HepG2 (cell line): ENCODE data around the gene EGFR. TPM values are rescaled to one million over a fixed set of nuclear protein-coding genes. Genes with fewer than 3 reads are reported as not detected.

ENCODE experiments used
- ATF7 ChIP-seq, 2 experiments: fragments of 450-650 bp in 1 of 2; sonication (generic) in 1 of 2; formaldehyde crosslinking in 1 of 2; IDR thresholded peaks; 2 replicates each; pipeline versions ENCODE4 v1.4.0 to v1.6.1; 2016 to 2020; ENCODE audit warnings: antibody characterized with exemption in 1 of 2, mild to moderate bottlenecking in 1 of 2, missing genetic modification reagents in 1 of 2
- FOXM1 ChIP-seq: sonication (generic); formaldehyde crosslinking; IDR thresholded peaks from 2 replicates; pipeline ENCODE4 v1.5.0; 2020; ENCODE audit warnings: missing genetic modification reagents
- GLMP ChIP-seq: sonication (generic); formaldehyde crosslinking; IDR thresholded peaks from 2 replicates; pipeline ENCODE4 v1.9.0; 2021; ENCODE audit warnings: missing genetic modification reagents, mild to moderate bottlenecking, borderline replicate concordance
- HES4 ChIP-seq: sonication (generic); formaldehyde crosslinking; IDR thresholded peaks from 2 replicates; pipeline ENCODE4 v1.9.0; 2021; ENCODE audit warnings: mild to moderate bottlenecking, missing genetic modification reagents, borderline replicate concordance
- HNRNPK ChIP-seq: fragments of 200-400 bp; formaldehyde crosslinking; IDR thresholded peaks from 2 replicates; pipeline ENCODE4 v1.6.1; 2018; ENCODE audit warnings: low read length, low read depth, moderate library complexity, mild to moderate bottlenecking; ENCODE audit not compliant: poor library complexity, severe bottlenecking
- ISX ChIP-seq: sonication (generic); formaldehyde crosslinking; conservative IDR thresholded peaks from 2 replicates; pipeline ENCODE4 v1.5.0; 2020; ENCODE audit warnings: missing genetic modification reagents
- SKIL ChIP-seq: sonication (generic); formaldehyde crosslinking; IDR thresholded peaks from 2 replicates; pipeline ENCODE4 v1.8.0; 2022; ENCODE audit warnings: missing genetic modification reagents, mild to moderate bottlenecking, moderate library complexity, borderline replicate concordance
- STAG1 ChIP-seq: sonication (generic); formaldehyde crosslinking; IDR thresholded peaks from 2 replicates; pipeline ENCODE4 v1.4.0; 2020; ENCODE audit warnings: missing genetic modification reagents
- TOE1 ChIP-seq: sonication (generic); formaldehyde crosslinking; IDR thresholded peaks from 2 replicates; pipeline ENCODE4 v1.4.0; 2020; ENCODE audit warnings: mild to moderate bottlenecking, missing genetic modification reagents
- ZBTB42 ChIP-seq: sonication (generic); formaldehyde crosslinking; IDR thresholded peaks from 2 replicates; pipeline ENCODE4 v1.5.0; 2020; ENCODE audit warnings: mild to moderate bottlenecking, missing genetic modification reagents
- ZNF124 ChIP-seq: sonication (generic); formaldehyde crosslinking; IDR thresholded peaks from 2 replicates; pipeline ENCODE4 v1.4.0; 2020; ENCODE audit warnings: missing genetic modification reagents
- ZNF263 ChIP-seq: sonication (generic); formaldehyde crosslinking; IDR thresholded peaks from 2 replicates; pipeline ENCODE4 v1.4.0; 2020; ENCODE audit warnings: missing genetic modification reagents
- ZNF33B ChIP-seq: sonication (generic); formaldehyde crosslinking; IDR thresholded peaks from 2 replicates; pipeline ENCODE4 v1.5.1; 2020; ENCODE audit warnings: mild to moderate bottlenecking, missing genetic modification reagents
- ZNF709 ChIP-seq: sonication (generic); formaldehyde crosslinking; IDR thresholded peaks from 2 replicates; pipeline ENCODE4 v1.5.0; 2020; ENCODE audit warnings: mild to moderate bottlenecking, missing genetic modification reagents
- ZNF713 ChIP-seq: sonication (generic); formaldehyde crosslinking; IDR thresholded peaks from 2 replicates; pipeline ENCODE4 v1.4.0; 2020; ENCODE audit warnings: mild to moderate bottlenecking, missing genetic modification reagents
- polyA plus RNA-seq, 8 experiments: library from polyadenylated mRNA; depleted of rRNA in 3 of 8; stranded (reverse) in 7 of 8; unstranded in 1 of 8; fragments of >200 nt; fragmentation: Illumina TruSeq in 4 of 8; extraction: Trizol in 4 of 8; gene quantifications; 2 replicates each; pipeline versions ENCODE4 v1.2.1 to v1.2.3, GENCODE V29; 2011 to 2016; ENCODE audit warnings: low read depth in 4 of 8, missing spikeins in 1 of 8, mixed read lengths in 1 of 8; ENCODE audit not compliant: insufficient read depth in 1 of 8
- total RNA-seq, 5 experiments: library from RNA; depleted of rRNA; stranded (reverse); fragments of >200 nt; fragmentation: Illumina TruSeq; extraction: Trizol; gene quantifications; 2 replicates each; pipeline ENCODE4 v1.2.3, GENCODE V29; 2016; ENCODE audit warnings: low read depth in 1 of 5
- TF ChIP-seq, protein P1 (sequence below), 2 experiments: sonication (generic) in 1 of 2; formaldehyde crosslinking in 1 of 2; IDR thresholded peaks; 2 replicates each; pipeline versions ENCODE4 v1.6.1 to v1.9.0; 2014 to 2022; ENCODE audit warnings: antibody characterized with exemption in 1 of 2, borderline replicate concordance in 1 of 2, inconsistent platforms in 1 of 2, low read depth in 1 of 2, missing genetic modification reagents in 1 of 2
- TF ChIP-seq, protein P2 (sequence below): sonication (generic); formaldehyde crosslinking; conservative IDR thresholded peaks from 2 replicates; pipeline ENCODE4 v1.5.0; 2020; ENCODE audit warnings: missing genetic modification reagents

EGFR gene
- total and polyA plus RNA-seq, 2 of the 13 experiments (the other 11 are each of a cell fraction or from before 2014, with no cell fraction given), result 7.0 to 10.0 TPM

DNA sequence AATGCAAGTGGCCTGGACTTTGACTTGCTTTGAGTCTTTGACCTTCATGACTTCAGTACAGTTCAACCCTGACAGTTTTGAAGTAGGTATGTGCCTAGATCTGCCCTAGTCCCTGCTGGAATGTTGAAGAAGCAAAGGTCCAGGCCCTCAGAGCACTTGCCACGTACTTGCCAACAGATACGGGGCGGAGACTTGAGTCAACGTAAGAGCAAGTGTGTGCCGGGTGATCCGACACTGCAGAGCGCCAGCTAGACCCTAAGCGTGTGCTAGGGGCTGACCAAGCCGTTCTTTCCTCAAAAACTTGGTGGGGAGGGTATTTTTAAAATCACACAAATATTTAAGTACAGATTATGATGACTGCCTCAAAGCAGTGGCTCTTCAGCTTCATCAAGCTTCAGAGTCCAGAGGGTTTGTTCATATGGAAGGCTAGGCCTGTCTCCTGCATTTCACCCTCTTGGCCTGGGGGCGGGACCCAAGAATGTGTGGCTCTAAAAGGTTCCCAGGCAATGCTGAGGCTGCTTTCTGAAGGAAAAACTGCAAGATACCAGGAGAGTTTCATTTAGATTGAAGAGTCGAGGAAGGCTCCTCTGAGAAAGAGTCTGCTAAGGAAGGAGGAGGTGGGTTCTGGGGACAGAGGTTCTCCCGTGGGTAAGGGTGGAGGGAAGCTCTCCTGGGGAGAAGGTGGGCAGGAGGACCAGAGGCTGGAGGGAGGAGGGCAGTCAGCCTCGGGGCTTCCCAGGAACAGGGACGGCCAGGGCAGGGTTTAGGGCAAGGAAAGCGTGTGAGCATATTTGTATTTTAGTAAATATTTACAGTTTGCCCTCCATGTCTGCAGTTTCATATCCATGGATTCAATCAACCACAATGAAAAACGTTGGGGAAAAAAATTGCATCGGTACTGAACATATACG is 160.3 kb downstream of the EGFR start (continued):
- TF ChIP-seq SKIL (CRISPR knock-in tag) (0 out of 2 replicates have a peak, but pooled peaks have one; percentile 50), HNRNPK (no peak), STAG1 (CRISPR knock-in tag) (peak; percentile 41; the same call in 1 of the 2 replicates), ATF7 (IDR thresholded peaks at IDR 0.05) (no peak), ATF7 (CRISPR knock-in tag; IDR thresholded peaks at IDR 0.05) (no peak), ZBTB42 (CRISPR knock-in tag) (peak; percentile 41; the same call in 1 of the 2 replicates), ZNF713 (CRISPR knock-in tag) (no peak), HES4 (peak; percentile 53), ZNF124 (CRISPR knock-in tag) (peak; percentile 49; the same call in 1 of the 2 replicates), TOE1 (CRISPR knock-in tag) (no peak), ZNF263 (CRISPR knock-in tag) (peak; percentile 49; the same call in 1 of the 2 replicates), ZNF709 (CRISPR knock-in tag) (peak; percentile 65; the same call in 1 of the 2 replicates), ZNF33B (CRISPR knock-in tag) (no peak), ISX (CRISPR knock-in tag) (no peak), FOXM1 (CRISPR knock-in tag) (no peak), GLMP (CRISPR knock-in tag) (no peak)
- TF ChIP-seq, protein P1, sequence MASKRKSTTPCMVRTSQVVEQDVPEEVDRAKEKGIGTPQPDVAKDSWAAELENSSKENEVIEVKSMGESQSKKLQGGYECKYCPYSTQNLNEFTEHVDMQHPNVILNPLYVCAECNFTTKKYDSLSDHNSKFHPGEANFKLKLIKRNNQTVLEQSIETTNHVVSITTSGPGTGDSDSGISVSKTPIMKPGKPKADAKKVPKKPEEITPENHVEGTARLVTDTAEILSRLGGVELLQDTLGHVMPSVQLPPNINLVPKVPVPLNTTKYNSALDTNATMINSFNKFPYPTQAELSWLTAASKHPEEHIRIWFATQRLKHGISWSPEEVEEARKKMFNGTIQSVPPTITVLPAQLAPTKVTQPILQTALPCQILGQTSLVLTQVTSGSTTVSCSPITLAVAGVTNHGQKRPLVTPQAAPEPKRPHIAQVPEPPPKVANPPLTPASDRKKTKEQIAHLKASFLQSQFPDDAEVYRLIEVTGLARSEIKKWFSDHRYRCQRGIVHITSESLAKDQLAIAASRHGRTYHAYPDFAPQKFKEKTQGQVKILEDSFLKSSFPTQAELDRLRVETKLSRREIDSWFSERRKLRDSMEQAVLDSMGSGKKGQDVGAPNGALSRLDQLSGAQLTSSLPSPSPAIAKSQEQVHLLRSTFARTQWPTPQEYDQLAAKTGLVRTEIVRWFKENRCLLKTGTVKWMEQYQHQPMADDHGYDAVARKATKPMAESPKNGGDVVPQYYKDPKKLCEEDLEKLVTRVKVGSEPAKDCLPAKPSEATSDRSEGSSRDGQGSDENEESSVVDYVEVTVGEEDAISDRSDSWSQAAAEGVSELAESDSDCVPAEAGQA (IDR thresholded peaks at IDR 0.05; ENCODE audit: low read depth), result no peak
- TF ChIP-seq, protein P1 (CRISPR knock-in tag; IDR thresholded peaks at IDR 0.05; ENCODE audit: borderline replicate concordance), result no peak
- TF ChIP-seq, protein P2, sequence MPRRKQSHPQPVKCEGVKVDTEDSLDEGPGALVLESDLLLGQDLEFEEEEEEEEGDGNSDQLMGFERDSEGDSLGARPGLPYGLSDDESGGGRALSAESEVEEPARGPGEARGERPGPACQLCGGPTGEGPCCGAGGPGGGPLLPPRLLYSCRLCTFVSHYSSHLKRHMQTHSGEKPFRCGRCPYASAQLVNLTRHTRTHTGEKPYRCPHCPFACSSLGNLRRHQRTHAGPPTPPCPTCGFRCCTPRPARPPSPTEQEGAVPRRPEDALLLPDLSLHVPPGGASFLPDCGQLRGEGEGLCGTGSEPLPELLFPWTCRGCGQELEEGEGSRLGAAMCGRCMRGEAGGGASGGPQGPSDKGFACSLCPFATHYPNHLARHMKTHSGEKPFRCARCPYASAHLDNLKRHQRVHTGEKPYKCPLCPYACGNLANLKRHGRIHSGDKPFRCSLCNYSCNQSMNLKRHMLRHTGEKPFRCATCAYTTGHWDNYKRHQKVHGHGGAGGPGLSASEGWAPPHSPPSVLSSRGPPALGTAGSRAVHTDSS (CRISPR knock-in tag), result no peak
